Measurements from ENCODE around the gene ABCA10.

Gene ABCA10

DNA sequence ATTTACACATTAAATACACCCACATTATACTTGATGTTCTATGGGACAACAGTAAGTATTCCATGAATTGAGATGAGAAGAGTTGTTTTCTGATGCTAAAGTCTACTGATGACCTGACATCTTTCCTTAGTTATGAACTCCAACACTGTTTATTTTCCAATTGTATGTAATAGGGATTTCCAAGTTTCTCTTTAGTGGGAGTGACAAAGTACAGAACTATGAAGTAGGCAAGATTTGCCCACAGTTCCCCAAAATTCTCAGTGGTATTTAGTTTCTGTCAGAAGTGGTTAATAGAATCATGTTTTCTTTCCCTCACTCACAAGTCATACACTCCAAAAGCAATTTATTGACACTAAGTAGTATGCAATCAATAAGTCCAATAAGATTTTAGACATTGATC, 64.4 kb downstream of the ABCA10 start:
- DNase-seq (ENCODE audit: low spot score) = no peak

DNA sequence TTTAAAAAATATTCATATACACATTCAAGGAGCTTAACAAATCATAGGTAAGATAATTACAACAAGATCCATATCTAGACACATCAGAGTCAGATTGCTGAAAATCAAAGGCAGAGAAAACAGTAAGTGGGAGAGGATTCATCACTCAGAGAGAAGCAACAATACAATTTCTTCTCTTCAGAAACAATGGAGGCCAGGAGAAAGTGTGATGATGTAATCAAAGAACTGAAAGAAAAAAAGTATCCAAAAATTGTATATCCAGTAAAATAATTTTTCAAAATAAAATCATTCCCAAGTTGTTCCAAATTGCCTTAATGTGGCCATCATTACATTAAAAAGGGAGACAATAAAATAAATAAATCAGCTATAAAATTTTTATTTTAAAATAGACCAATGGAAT, 69.2 kb downstream of the ABCA10 start:
- DNase-seq (ENCODE audit: low spot score) = no peak

DNA sequence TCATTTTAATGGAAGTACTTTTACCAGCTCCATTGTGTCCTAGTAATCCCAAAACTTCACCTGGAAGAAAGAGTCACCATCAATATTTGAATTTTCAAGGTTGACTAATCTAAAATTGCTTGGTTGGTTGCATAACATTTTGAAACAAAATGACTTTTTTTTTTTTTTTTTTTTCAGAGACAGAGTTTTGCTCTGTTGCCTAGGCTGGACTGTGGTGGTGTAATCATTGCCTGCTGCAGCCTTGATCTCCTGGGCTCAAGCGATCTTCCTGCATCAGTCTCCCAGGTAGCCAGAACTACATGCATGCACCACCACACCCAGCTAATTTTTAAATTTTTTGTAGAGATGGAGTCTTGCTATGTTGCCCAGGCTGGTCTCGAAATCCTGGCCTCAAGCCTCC, 74.4 kb downstream of the ABCA10 start:
- DNase-seq (ENCODE audit: low spot score) = no peak

DNA sequence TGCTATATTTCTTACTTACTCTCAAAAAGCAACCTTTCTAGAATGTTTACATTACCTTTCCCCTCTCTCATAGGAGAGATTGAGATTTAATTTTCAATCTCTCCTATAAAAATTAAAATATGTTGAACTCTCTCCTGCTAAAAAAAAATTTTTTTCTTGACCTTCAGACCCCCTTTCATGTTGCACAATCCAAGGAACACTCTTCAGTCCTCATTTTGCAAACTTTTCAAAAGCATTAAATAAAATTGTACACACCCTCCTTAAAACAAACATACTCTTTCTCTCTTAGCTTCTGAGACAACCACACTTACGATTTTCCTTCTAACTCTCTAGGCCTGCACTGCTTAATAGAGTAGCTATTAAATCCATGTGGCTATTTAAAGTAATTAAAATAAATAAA, 78.3 kb downstream of the ABCA10 start:
- DNase-seq (ENCODE audit: low spot score) = no peak

DNA sequence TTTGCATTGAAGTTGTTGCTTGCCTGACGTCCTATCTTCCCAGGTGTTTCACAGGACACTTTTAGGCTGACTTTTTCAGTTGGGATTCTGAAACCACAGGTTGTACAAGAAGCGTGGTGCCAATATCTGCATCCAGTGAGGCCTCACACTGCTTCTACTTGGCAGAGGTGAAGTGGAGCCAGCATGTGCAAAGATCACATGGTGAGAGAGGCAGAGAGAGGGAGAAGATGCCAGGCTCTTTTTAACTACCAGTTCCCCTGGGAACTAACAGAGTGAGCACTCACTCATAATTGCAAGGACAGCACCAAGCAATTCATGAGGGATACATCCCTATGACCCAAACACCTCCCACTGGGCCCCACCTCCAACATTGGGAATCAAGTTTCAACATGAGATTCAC, 81.2 kb downstream of the ABCA10 start:
- no peak for DNase-seq (ENCODE audit: low spot score)

DNA sequence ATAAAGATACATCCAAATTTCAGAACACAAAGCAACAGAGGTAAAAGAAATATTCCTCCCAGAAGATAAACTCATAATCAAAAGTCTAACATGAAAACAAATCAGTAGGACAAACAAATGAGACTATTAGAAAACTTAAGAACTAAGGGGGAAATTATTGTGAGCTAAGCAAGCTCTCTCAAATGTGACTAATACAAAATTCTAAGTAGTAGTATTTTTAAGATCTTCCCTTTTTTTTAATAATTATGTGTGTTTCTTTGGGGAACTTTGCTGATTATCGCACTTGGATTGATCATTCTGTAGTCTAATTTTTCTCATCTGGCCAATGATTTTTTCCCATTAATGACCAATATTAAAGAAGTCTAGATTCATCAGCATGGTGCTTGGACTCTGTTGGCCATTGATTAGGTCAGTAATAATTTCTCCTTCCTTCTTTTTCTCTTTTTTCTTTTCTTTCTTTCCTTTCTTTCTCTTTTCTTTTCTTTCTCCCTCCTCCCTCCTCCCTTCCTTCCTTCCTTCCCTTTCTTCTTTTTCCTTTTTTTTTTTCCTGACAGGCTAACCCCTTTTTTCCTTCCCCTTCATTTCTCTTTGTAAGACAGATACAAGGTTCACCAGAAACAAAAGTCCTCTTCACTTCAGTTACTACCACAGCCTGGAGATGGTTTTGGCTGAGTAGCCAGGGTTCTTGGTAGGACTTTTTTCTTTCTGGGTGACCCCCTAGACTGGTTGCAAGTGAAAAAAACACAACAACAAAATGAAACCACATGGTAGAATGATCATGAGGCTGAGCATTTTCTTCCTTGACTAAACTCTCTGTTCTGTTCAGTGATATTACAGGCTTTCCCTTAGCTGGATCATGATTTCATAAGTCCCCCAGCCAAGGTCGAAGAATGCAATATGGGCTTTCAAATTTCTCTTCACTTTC, 84.0 kb downstream of the ABCA10 start:
- no peak for DNase-seq (ENCODE audit: low spot score)

DNA sequence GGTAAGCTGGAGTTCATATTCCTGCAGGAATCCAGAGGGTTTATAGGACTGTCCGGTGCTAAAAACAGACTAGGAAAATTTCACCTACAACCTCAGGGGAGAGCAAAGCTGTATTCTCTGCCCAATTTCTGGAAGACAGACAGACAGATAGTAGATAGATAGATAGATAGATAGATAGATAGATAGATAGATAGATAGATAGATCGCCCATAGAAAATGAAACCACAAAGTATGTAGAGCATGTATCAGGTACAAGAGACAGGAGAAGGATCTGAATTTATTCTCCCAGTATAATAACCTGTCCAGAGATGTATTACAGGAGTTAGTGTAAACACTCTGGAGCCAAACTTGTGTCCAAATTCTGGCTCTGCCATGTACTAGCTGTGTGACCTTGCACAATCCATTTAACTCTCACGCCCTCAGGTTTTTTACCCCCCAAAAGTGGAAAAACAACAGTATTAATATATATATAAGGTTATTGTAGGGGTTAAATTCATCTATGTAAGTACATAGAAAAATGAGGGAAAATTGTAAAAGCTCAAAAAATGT, 84.9 kb downstream of the ABCA10 start:
- DNase-seq (ENCODE audit: low spot score) = no peak

DNA sequence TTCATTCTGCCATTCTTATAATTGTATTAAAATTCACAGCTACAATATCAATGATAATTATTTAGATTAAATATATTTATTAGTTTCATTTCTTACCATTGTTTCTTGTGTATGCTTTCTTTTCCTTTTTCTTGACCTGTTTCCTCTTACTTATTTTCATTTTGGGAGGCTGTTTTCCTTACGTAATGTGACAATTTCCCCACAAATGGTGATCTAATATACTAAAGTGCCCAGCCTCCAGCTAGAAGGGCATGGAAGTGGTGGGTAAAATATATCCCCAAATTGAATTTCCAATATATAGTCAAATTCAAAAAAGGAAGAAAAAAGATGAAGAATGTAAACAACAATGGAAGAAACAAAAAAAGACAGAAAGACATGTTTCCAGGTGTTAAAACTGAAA, 85.5 kb downstream of the ABCA10 start:
- DNase-seq (ENCODE audit: low spot score) = no peak

DNA sequence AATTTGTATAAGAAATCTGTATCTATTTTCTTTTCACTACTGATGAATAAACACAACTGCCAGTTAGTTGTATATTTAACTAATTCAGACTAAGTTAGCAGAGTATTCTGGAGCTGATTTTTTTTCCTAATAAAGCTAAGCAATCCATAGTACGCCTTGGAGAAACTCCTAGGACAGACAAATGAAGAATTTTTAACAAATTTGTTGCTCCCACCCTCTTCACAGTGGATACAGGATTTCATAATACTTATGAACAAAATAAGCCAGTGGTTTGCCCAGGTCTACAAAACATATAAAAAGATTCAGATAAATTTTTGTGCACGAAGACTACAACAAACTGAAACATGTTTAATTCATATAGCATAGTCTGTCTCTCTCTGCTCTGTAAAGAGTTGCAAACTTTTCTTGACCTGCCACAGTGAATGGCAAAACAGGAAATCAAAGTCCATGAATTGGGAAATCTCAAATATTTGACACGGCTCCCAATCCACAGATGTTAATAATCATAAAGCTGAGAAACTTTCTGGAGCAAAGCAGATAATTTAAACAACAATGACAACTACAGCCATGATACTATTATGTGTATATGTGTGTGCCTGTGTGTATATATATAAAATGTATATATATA, 86.3 kb downstream of the ABCA10 start:
- no peak for DNase-seq (ENCODE audit: low spot score)

DNA sequence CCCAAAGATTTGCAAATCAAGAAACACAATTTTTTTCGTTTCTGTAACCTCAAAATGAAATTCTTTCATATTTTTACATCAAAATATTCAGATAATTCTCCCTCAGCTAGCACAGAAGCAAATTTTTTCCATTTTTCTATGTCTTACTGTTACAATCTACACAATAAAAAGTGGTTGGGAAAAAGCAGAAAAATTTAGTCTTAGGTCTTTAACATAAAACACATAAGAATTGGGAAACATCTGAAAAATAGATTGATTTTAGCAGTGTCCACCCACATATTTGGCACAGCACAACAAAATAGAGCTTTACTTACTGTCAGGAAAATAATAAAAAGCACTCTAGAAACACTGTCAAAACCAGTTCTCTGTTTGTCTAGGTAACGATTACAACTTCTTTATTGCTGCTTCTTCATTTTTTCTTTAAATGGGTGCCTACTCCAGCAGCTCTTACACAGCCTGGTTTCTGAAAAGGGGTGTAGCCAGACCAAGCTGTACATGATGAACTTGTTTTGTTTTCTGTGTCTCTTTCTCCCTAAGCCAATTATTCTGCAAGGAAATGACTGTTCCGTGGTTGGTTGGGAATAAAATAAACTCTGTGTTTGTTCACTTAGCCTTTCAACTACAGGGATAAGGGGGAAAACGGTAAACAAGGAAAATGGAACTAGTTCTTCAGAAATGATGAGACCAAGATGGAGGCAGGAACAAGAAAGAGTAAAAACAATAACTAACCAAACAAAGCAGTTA, 87.0 kb downstream of the ABCA10 start, which contains the start of gene ABCA6:
ABCA6 (minus strand) TSS at position 465 of the 744 bp plus-strand sequence. CDS start 1,192 bp downstream, outside the sequence.
- DNase-seq (ENCODE audit: low spot score) = peak; percentile 31

DNA sequence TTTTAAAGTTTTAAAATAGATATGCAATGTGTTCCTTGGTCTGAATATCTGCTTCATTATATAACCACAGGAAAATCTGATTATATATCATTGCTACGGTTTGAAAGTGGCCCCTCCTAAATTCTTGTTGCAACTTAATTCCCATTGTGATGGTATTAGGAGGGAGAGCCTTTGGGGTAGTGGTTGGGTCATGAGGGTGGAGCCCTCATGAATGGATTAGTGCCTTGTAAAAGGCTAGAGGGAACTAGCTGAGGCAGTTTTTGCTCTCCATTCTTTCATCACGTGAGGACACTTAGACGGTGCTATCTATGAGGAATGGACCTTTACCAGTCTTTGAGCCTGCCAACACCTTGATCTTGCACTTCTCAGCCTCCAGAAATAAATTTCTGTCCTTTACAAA, 94.5 kb downstream of the ABCA10 start:
- DNase-seq (ENCODE audit: low spot score) = no peak

DNA sequence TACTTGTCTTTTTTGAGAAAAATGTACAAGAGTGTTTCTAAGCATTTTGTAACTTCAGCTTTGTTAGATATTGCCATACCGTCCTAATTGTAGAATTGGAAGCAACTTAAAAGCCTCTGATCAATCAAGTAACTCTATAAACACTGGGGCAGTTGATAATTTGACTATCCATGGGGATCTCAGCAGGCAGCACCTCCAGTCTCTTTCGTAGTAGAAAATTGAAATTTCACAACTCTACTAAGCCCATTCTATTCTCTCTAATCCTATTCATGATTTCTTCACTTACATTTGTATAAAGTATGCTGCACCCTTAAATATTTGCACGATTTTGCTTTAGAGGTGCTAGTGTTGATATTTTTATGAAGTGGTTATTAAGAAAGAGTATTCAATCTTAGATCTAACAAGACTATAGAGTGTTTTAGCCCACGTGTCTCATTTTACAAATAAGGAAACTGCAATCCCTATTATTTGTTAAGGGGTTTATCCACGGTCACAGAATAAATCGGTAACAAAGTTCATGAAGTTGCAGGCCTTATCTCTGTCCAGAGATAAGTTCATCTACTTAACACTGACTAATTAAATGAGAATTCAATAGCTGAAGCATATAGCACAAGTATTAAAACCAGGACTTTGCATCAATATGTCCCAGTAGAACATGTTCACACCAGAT, 97.9 kb downstream of the ABCA10 start:
- DNase-seq (ENCODE audit: low spot score) = no peak

DNA sequence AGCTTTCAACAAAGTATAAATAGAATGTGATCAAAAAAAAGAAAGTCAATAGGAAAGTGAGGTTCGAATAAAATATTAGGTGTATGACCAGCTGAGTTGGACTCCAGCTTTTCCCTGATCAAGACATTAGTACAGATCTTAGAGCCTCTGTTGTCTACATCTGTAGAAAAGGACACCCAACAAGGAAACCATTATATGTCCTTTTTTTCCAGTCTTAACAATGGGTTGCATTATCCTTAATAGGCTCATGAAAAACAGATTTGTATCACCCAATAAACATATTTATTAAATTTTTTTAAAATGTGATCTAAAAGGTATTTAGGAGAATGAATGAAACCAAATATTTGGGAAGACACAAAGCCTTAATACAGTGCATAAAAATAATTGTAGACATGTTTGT, 105.0 kb downstream of the ABCA10 start:
- DNase-seq (ENCODE audit: low spot score) = no peak

DNA sequence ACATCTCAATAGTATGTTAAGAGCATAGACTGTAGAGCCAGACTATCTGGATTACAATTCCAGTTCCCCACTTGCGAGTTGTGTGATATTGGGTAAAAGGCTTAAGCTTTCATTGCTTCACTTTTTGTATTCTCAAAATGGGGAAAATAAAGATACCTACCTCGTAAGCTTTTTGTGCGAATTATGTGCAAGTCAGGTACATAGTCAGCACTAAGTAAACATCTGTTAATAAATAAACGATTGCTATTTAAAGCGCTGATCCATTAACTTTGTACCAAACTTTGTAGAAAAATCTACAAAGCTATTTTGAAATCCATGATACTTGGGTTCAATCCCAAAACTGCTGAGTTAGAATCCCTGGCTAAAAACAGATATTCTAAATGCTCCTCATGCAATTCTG, 106.6 kb downstream of the ABCA10 start:
- no peak for DNase-seq (ENCODE audit: low spot score)

DNA sequence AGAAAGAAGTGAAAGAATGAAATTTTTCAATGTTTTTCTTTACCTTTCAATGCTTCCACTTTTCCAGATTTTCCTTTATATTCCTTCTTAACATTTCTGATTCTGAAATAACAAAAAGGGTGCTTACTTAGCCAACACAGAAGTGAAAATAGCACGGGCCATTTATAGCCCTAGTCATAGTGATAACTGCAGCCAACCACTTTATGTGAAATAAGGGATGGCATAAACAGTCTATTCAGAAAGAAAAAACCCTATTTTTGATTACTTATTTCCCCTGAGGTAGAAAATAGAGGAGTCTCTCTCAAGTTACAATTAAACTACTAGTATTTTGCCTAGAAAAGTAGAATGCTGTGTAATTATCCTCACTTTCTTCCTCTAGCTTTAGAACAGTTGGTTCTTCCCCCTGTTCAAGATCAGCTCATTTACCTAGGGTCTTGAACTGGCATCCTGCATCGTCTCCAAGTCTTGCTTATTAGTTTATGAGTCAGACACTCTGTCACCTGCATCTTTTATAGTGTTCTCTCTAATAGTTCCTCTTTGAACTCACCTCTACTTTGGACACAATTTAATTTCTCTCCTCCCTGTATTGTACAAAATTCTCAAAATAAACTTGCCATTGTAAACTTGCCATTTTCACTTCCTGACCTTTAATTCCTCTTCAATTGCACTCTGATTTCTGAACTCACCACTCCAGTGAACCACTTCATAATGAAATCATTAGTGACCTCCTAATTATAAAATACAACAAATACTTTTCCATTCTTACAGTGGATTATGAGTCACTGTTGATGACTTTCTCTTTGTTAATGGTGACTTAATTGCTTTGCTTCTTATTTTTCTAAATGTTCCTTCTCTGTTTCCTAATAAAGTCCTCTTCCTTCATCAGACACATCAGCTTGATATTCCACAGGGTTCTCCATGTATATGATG, 110.5 kb downstream of the ABCA10 start:
- DNase-seq (ENCODE audit: low spot score) = no peak

DNA sequence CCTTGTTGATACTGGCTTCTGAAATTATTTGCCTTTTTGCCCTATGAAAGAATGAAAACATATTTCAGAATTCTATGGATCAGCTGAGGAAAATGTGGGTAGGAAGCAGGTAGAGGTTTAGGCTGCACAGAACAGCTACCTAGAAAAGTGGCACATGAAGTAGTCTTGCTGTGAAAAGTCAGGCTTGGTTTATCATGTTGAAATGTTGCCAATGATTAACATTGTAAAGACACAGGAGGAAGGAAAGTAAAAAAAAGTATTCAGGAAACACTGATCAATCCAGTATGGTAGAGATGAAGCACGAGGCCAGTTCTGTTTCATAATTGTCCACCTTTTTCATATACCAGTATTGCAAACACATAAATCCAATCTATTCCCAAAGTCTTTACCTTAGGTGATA, 116.8 kb downstream of the ABCA10 start:
- DNase-seq (ENCODE audit: low spot score) = no peak

DNA sequence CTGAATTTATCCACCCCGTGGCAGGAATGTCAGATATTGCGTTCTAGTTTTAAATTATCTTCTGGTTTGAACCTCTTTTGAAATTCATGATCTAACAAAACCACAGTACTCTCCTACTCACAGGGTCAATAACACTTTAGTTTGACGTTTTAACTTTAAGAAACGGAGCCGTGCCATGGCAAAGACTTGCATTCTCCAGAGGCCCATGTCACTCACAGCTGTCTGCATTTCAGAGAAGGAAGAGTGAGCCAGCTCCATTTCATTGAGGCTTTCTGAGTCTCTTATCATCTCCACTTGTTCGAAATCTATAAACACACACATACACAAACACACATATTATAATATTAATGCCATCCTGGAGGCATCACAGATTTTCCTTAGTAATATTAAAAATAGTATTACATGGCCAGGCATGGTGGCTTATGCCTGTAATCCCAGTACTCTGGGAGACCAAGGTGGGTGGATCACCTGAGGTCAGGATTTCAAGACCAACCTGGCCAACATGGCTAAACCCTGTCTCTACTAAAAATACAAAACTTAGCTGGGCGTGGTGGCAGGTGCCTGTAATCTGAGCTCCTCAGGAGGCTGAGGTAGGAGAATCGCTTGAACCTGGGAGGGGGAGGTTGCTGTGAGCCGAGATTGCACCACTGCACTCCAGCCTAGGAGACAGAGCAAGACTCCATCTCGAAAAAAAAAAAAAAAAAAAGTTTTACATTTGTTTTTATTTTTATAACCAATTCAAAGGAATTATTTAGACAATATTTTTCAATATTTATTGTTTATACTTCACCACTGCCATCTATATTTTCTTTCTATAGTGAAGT, 122.5 kb downstream of the ABCA10 start:
- no peak for DNase-seq (ENCODE audit: low spot score)

DNA sequence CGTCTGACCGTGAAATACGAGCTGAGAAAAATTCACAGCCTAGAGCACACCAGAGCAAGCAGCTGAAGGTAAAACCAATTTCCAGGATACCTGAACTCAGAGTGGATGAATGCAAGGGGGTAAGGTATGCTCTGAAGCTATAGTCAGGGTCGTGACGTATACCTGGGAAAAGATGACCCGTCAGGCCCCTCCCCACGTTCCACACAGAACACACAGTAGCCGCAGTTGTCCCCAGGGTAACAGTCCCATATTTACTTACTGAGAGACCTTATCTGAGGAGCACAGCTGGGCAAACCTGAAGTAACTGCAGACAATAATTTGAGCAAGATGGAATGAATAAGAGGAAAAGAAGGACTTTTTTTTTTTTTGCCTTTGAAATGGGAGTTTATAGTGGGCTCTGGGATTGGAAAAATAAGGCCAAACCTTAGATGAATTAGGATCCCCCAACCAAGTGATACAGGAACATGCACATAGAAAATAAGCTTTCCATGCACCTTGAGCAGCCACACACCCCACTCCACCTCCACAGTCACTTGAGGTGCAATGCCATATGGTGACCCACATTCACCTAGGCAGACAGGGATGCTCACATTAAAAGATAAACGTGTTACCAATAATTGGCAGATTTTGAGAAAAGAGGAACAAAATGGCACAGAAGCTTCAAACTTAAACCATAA, 124.9 kb downstream of the ABCA10 start:
- DNase-seq (ENCODE audit: low spot score) = no peak

DNA sequence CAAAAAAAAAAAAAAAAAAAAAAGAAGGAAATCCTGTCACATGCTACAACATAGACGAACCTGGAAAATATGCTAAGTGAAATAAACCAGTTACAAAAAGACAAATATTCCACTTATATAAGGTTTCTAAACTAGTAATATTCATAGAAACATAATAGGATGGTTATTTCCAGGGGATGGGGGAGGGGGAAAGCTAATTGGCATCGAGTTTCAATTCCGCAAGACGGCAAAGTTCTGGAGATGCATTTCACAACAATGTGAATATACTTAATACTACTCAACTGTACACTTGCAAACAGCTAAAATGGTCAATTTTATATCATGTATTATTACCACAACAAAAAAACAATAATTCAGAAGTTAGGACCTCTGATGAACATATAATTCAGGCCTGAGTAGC, 130.0 kb downstream of the ABCA10 start:
- no peak for DNase-seq (ENCODE audit: low spot score)
